ENCODE data around the gene CRISP3.
"Not testable (repeated sequence)": the region's sequence is repeated elsewhere in the genome, so short reads cannot be mapped to it uniquely, and the experiment has no call there.

Gene CRISP3

DNA sequence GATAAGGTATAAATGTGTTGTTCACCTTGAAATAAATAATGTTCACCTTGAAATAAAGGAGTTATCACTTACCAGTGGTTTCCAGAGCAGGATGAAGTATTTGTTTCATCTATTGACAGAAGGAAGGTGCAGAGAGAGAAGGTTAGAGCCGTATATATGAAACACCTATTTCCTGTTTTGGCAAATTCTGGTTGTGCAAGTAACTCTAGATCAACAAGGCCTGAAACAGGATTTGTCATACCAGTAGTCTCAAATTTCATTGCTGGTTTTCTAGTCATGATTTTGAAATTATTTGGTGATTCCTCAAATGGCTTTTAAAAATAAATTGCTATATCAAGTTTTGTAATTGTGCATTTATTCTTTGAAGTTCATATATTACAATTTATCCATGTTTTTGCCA is at the start of gene CRISP3:
Gene CRISP3 (minus strand): TSS at position 130 of the 400 bp plus-strand sequence. CDS start 21 bp downstream, at position 109.
- DNase-seq = no peak

DNA sequence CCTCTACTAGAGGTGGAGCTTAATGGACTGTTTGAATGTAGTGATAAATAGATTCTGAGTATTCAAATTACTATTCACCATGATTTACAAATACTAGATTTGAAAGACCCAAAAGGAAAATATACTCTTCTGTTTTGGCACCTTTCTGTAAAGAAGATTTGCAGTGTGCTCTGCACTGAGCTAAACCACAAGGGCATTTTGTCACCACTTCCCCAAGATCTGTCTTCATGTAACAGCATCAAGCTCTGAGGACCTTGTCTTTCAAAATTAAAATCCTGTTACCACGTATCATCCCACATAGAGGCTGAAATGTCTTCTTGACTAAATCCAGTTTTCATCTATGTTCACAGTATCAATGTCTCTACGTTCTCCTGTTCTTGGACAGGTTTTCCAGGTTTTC is 46.2 kb upstream of the CRISP3 start:
- no peak for DNase-seq

DNA sequence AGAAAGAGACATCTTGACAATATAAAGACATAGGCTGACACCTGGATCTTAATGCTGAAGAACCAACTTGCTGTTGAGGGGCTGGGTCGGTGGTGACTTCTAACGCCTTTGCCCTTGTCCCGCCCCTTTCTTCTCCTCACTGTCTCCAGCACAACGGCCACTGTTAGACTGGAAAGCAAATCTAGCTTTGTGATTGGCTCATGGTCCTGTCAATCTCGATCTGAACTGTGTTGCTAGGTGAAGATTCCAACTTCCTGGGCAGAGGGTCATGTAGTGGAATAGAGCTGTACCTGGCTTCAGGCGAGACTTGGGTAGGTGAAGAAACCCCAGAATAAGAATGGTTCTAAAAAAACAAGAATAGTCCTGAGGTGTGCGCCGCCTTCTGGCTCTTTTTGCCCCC is 43.0 kb upstream of the CRISP3 start, which contains the start of gene PGK2:
Gene PGK2 (minus strand): TSS at position 110 of the 400 bp plus-strand sequence. CDS start 98 bp downstream, at position 12.
- DNase-seq = no peak

- DNase-seq = no peak
These were observed 40.1 kb upstream of the CRISP3 start for GRCh38 chr6:49784272-49784671.

DNA sequence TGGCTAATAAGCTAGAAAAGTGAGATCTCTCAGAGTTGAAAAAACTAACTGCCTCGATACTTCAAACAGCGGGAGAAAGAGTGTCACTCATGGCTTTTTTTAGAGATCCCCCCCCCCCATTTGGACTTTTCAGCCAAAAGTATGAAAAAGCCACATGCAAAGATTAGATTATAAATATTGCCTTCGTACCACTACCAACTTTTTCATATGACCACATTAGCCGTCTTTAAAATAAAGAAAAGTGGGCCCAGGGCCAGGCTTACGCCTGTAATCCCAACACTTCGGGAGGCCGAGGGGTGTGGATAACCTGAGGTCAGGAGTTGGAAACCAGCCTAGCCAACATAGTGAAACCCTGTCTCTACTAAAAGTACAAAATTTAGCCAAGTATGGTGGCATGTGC is 38.5 kb upstream of the CRISP3 start:
- no peak for DNase-seq

GRCh38 chr6:49782293-49782692 is 38.1 kb upstream of the CRISP3 start:
- no peak for DNase-seq

DNA sequence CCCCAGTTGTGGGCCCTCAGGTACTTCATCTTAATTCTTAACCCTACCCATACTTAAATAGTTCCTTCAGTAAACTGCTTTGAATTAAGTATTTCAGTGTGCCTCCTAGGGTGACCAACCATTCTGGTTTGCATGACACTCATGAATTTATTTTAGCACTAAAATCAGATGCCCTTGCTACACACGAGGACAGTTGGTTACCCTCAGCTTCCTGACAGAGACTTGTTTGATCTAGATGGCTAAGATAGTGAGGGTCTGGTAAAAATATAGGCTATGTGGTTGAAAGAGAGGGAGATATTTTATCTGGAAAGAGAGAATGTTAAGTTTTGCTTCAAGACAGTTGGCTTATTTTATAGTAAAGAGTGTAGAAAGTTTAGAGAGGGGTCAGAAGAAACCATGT is 32.3 kb upstream of the CRISP3 start:
- DNase-seq = no peak

DNA sequence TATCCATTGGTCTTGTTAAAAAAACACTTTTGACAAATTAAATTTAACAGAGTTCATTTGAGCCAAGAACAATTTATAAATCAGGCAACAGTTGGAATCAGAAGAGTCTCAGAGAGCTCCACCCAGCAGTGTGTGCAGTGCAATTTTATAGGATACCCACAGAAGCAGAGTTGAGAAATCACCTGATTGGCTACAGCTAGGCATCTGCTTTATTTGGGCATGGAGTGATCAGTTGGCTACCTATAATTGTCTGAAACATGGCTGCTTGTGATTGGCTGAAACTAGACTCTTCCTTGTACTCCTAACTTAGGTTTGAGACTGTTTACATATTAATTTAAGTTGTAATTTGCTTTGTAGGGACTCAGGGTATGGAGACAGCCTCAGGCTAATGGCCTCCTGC is 30.9 kb upstream of the CRISP3 start:
- no peak for DNase-seq

- no peak for DNase-seq
These were observed 28.1 kb upstream of the CRISP3 start for GRCh38 chr6:49772285-49772684.

- DNase-seq = no peak
These were observed 22.6 kb upstream of the CRISP3 start for GRCh38 chr6:49766762-49767161.

- no peak for DNase-seq
These were observed 20.5 kb upstream of the CRISP3 start for GRCh38 chr6:49764571-49765236.

DNA sequence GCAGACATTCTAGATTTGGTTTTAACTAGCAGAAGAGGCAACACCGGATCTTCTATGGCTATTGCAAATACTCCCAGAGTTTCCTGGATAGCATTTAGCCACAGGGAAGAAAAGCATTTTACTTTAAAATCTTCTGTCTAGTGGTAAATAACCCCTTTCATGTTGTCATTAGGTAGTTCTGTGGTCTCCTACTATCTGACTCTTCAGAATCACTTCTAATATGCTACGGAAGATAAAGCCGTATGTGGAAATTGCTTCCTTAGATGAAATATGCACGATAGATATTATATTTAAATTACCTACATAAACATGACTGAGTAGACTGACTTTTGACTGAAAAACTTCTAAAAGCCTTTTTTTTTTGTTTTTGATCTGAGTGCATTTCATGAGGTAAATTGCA is 759 bp downstream of the CRISP3 start:
- DNase-seq = no peak

- no peak for DNase-seq
These were observed 4.8 kb downstream of the CRISP3 start for GRCh38 chr6:49739423-49739822.

- no peak for DNase-seq
These were observed 8.1 kb downstream of the CRISP3 start for GRCh38 chr6:49736017-49736508.

DNA sequence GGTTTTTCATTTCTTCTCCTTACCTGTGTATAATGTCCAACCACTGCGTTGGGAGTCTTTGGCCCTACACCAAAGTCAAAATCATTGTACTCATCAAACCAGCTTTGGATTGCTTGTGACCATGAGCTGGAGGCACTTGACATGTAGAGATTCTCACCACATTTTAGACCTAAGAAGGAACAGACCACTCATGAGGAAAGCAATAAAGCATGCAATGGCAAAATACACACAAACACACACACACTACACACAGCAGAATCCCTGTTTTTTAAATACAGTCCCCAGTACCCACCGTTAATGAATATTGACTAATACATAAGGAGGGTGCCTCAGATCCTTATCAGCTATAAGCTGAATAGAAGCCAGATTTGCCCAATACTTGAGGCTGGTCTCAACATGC is 10.5 kb downstream of the CRISP3 start:
- no peak for DNase-seq

DNA sequence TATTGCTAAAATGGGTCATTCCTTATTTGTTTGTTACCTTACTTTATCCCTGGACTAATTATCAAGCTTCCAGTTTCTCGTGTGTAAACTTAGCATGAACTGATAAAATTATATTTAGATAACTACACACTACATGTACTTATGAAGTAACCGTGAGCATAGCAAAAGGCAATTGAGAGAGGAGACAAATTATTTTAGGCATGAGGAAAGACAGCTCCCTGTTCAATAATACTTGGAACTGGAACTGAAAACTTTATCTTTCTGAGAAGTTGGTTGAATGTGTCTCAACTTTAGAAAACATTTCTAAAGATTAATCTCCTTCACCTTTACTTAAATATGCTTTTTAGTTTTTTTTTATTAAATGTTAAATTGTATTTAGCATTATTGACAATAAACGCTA is 11.4 kb downstream of the CRISP3 start:
- DNase-seq = no peak

DNA sequence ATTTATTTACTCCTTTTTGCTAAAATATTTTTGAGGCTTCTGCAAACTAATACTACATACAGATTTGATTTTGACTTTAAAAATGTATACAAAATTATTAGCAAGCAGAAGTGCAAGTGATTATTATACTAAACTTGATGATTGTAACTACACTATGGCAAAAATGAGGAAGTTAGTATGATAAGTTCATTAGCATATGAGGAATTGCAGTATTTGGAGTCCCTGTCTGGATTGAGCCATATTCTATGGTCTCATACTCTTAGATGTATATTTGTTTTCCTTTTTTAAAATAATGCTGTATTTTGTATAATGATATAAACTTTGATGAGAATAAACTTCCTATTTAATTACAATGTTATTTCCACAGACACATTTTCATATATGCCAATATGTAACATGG is 13.9 kb downstream of the CRISP3 start:
- DNase-seq = no peak

GRCh38 chr6:49723917-49724316 is 20.3 kb downstream of the CRISP3 start:
- DNase-seq = not testable (repeated sequence)

- no peak for DNase-seq
These were observed 22.9 kb downstream of the CRISP3 start for GRCh38 chr6:49721297-49721696.

DNA sequence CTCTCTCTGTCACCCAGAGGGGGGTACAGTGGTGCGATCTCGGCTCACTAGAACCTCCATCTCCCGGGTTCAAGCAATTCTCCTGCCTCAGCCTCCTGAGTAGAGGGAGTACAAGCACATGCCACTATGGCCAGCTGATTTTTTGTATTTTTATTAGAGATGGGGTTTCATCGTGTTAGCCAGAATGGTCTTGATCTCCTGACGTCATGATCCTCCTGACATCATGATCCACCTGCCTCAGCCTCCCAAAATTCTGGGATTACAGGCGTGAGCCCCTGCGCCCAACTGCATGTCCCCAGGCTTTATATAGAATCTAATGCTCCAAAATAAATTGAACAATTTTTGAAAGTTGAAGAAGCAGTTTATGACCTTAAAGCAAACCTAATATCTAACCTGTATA is 23.8 kb downstream of the CRISP3 start:
- DNase-seq = no peak

- DNase-seq = no peak
These were observed 30.8 kb downstream of the CRISP3 start, which contains the start of gene CRISP2 for GRCh38 chr6:49713346-49713745. Gene CRISP2 (minus strand): TSS chr6:49713543. CDS start chr6:49709196, 4,347 bp downstream.

- no peak for DNase-seq
These were observed 45.7 kb downstream of the CRISP3 start for GRCh38 chr6:49698478-49698877.

DNA sequence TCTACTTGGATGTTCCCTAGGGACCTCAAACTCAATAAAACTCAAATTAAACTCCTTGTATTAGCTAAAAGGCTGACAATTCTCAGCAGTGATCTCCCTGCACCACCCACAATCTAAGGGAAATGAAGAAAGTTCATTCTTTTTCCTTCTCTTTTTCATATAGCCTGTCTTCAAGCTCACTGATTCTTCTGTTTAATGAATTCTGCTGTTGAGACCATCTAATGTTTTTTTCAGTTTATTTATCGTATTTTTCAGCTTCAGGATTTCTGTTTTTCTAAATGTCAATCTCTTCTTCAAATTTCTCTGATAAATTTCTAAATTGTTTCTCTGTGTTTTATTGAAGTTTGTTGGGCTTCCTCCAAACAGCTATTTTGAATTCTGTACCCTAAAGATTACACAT is 50.7 kb downstream of the CRISP3 start:
- no peak for DNase-seq

DNA sequence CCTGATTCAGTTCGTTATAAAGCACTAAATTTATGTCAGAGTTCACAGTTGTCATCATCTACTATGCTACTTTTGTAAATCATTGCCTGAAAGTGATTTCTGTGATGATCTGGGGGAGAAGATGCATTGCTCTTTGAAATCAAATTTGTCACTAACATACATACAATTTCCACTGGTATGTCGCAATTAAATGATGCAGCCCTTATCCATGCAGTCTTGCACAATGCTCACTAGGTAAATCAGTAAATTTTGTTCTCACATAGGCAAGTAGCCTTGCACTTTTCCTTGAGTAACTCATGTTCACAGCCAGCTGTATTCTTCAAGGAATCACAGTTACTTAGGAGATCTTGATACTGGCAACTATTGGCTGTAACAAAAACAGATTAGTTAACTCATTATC is 51.7 kb downstream of the CRISP3 start:
- no peak for DNase-seq

Data from NCI-H2107 (cell line).